Stomach (tissue), 9 donors: ENCODE results near the gene TBC1D4. TPM values are rescaled to one million over a fixed set of nuclear protein-coding genes. Genes with fewer than 3 reads are reported as not detected.
"Not testable (repeated sequence)": the region's sequence is repeated elsewhere in the genome, so short reads cannot be mapped to it uniquely, and the experiment has no call there.

ENCODE experiments used
- DNase-seq, 2 donors: peaks; one replicate each; pipeline versions ENCODE4 v3.0.0 to v3.0.0-alpha.2; 2013 to 2019
- H3K27ac ChIP-seq, 5 donors: fragments of 200-600 bp in 4 of 5; sonication (generic) in 4 of 5; one replicate each; pipeline ENCODE4 v1.5.1; 2013 to 2019; ENCODE audit warnings: mild to moderate bottlenecking in 1 of 5, moderate library complexity in 1 of 5
- H3K27me3 ChIP-seq, 3 donors: fragments of 200-600 bp; sonication (generic); one replicate each; pipeline ENCODE4 v1.5.1; 2017 to 2019; ENCODE audit warnings: mixed run types in 1 of 3
- H3K36me3 ChIP-seq, 4 donors: fragments of 200-600 bp; sonication (generic); 1 replicate in 3 of 4; 2 replicates in 1 of 4; pipeline ENCODE4 v1.5.1; 2016 to 2019
- H3K4me1 ChIP-seq, 4 donors: fragments of 200-600 bp; sonication (generic); one replicate each; pipeline ENCODE4 v1.5.1; 2016 to 2019
- H3K4me3 ChIP-seq, 4 donors: fragments of 200-600 bp; sonication (generic) in 3 of 4; one replicate each; pipeline ENCODE4 v1.5.1; 2016 to 2019; ENCODE audit warnings: mild to moderate bottlenecking in 1 of 4
- H3K9me3 ChIP-seq, 4 donors: fragments of 200-600 bp; sonication (generic); one replicate each; pipeline ENCODE4 v1.5.1; 2016 to 2019
- EP300 ChIP-seq: sonication (generic); formaldehyde crosslinking; IDR thresholded peaks from one replicate; pipeline ENCODE4 v1.6.1; 2017; ENCODE audit warnings: antibody characterized with exemption
- POLR2A ChIP-seq, 4 donors: fragments of 450-650 bp; IDR thresholded peaks; one replicate each; pipeline ENCODE4 v1.6.1; 2016; ENCODE audit warnings: antibody characterized with exemption in 4 of 4, control low read depth in 2 of 4, mild to moderate bottlenecking in 1 of 4, moderate library complexity in 1 of 4
- POLR2AphosphoS5 ChIP-seq, 3 donors: sonication (generic); formaldehyde crosslinking; IDR thresholded peaks; one replicate each; pipeline ENCODE4 v1.6.1; 2016; ENCODE audit warnings: antibody characterized with exemption in 3 of 3
- WGBS, 5 donors: extraction: QIAGEN DNeasy Blood & Tissue Kit in 3 of 5; methylation state at CpG; one replicate each; pipeline versions ENCODE4 v1.1.5 to v1.1.7; 2013 to 2018; 5-methylcytosine and 5-hydroxymethylcytosine counted together
- intact Hi-C: fragments of 100-400 bp; cut with DNase I; formaldehyde crosslinking; loops from one replicate; pipeline ENCODE4 v1.15.1; 2023; ENCODE audit warnings: low total_unique reads
- polyA plus RNA-seq, 3 donors: library from polyadenylated mRNA; stranded (reverse); fragments of 200-250 nt; gene quantifications; one replicate each; pipeline ENCODE4 v1.2.3, GENCODE V29; 2013
- total RNA-seq, 5 donors: library from RNA; depleted of rRNA; stranded (reverse); fragments of >200 nt; gene quantifications; one replicate each; pipeline versions ENCODE4 v1.1.0 to v1.2.3, GENCODE V29; 2014 to 2016
- TF ChIP-seq, protein P1 (sequence below), 7 experiments: fragments of 450-650 bp in 4 of 7; fragments of 200-600 bp in 3 of 7; sonication (generic) in 3 of 7; IDR thresholded peaks; one replicate each; pipeline ENCODE4 v1.5.1; 2016 to 2019; ENCODE audit warnings: antibody characterized with exemption in 7 of 7, control low read depth in 2 of 7, mild to moderate bottlenecking in 1 of 7
- donor health status: healthy with polysubstance abuse.
- donor health status: Bipolar disorder and iron deficiency.
- donor health status: healthy.

Gene TBC1D4
- total and polyA plus RNA-seq, 8 donors: 4.9 to 47.8 (median 27.3) TPM

DNA sequence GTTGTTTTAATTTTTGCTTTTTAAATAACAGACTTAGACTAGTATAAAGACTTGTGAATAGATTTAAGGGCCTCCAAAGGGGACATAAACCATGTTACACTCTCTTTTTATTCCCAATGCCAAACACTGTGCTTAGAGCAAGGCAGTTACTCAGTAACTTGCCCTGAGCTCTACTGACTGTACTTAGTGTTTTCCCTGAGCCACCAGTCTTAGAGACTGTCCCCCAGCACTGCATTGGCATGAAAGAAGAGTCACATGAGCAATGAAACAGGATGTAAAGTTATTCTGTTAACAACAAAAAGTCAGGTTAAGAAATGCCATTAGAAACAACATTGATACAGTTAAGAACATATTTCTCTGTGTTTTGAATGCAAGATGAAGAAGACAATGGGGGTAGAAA is 187.9 kb downstream of the TBC1D4 start:
- Histone ChIP-seq H3K27me3 (no peaks in the 10 kb centered on the region), H3K4me3 (no peak overlapping the region), H3K9me3 (no peaks in the 10 kb centered on the region), H3K4me1 (no peaks in the 10 kb centered on the region), H3K27ac (no peak overlapping the region), H3K36me3 (peaks cover 0 to 26% (median 20%) of the 10 kb centered on the region in 4 donors)
- intact Hi-C loops: no loop called here
- TF ChIP-seq POLR2AphosphoS5 (IDR thresholded peaks at IDR 0.05) (no peak), POLR2A (IDR thresholded peaks at IDR 0.05) (no peak), EP300 (no peak)
- TF ChIP-seq, protein P1, sequence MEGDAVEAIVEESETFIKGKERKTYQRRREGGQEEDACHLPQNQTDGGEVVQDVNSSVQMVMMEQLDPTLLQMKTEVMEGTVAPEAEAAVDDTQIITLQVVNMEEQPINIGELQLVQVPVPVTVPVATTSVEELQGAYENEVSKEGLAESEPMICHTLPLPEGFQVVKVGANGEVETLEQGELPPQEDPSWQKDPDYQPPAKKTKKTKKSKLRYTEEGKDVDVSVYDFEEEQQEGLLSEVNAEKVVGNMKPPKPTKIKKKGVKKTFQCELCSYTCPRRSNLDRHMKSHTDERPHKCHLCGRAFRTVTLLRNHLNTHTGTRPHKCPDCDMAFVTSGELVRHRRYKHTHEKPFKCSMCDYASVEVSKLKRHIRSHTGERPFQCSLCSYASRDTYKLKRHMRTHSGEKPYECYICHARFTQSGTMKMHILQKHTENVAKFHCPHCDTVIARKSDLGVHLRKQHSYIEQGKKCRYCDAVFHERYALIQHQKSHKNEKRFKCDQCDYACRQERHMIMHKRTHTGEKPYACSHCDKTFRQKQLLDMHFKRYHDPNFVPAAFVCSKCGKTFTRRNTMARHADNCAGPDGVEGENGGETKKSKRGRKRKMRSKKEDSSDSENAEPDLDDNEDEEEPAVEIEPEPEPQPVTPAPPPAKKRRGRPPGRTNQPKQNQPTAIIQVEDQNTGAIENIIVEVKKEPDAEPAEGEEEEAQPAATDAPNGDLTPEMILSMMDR (IDR thresholded peaks at IDR 0.05): no peak
- no peak for DNase-seq

DNA sequence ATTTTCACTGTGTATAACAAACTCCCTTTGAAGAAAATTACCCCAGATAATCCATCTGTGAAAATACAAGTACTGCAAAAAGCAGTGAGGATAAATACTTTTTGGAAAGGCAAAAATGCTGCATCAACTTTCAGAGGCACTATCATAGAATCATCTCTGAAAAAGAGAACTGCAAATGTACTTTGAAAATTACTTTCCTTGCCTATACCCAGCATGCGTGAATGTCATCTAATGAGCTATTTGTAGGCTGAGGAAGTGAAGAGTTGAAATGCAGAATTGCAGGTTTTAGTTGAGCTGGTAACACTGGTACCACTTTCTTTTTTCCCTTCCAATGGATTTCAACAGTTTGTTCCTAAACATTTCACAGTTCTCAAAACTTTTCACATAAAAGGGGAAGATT is 196.7 kb downstream of the TBC1D4 start:
- no peak overlapping the region for H3K27ac ChIP-seq
- H3K4me3 ChIP-seq: no peak overlapping the region
- TF ChIP-seq EP300 (no peak), POLR2AphosphoS5 (IDR thresholded peaks at IDR 0.05) (no peak), POLR2A (IDR thresholded peaks at IDR 0.05) (no peak)
- TF ChIP-seq, protein P1 (IDR thresholded peaks at IDR 0.05): no peak
- H3K36me3 ChIP-seq: peaks cover 0 to 51% (median 32%) of the 10 kb centered on the region in 4 donors
- peaks cover 0 to 9% (median 5%) of the 10 kb centered on the region in 4 donors for H3K9me3 ChIP-seq
- H3K4me1 ChIP-seq: no peaks in the 10 kb centered on the region
- intact Hi-C loops: no loop called here
- WGBS, 5 donors: 88 to 95% (median 91%) methylated on average over 1 of the region's 1 CpG
- no peak for DNase-seq
- no peaks in the 10 kb centered on the region for H3K27me3 ChIP-seq

DNA sequence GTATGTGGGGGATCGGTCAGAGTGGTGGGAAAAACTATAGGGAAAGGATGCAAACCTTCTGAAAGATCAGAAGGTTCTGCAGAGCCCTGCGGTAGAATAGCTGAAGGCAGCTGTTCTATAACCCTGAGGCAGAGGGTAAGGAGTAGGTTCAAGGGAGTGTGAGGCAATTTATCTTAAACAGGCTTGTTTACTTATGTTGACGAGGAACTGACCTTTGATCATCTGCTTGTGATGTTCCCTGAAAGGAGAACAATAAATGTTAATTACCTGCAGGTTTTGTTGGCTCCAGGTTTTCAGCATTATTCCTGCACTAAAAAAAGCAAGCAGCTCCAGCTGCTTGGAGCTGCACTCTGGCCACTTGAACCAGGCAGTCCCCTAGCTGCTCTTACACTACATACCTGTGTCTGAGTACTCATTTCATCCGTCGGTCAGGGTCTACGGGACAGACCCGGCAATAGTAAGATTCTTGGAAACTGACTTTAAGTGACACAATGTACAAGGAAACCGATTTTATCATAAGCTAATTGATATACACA is 202.1 kb downstream of the TBC1D4 start:
- intact Hi-C loops: no loop called here
- no peak for DNase-seq
- Histone ChIP-seq H3K9me3 (peaks cover 0 to 17% (median 11%) of the 10 kb centered on the region in 4 donors), H3K27me3 (no peaks in the 10 kb centered on the region), H3K4me1 (no peaks in the 10 kb centered on the region), H3K27ac (no peak overlapping the region), H3K4me3 (no peak overlapping the region), H3K36me3 (peaks cover 0 to 10% (median 4%) of the 10 kb centered on the region in 4 donors)
- 84 to 91% (median 87%) methylated on average over 8 of the region's 8 CpGs for WGBS, 5 donors
- TF ChIP-seq, protein P1 (IDR thresholded peaks at IDR 0.05): no peak
- TF ChIP-seq EP300: no peak
- no peak for TF ChIP-seq POLR2AphosphoS5 (IDR thresholded peaks at IDR 0.05)
- no peak for TF ChIP-seq POLR2A (IDR thresholded peaks at IDR 0.05)

DNA sequence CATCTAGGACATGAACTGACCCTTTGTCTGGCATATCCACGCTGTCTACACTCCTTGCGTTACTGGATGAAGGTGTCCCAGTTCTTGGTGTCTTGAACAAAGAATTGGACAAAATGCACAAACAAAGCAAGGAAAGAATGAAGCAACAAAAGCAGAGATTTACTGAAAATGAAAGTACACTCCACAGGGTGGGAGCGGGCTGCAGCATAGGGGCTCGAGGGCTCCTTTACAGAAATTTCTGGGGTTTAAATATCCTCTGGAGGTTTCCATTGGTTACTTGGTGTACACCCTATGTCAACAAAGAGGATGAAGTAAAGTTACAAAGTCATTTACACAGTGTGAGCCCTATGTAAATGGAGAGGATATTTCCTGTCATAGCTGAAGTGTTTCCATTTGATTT is 208.3 kb downstream of the TBC1D4 start:
- H3K4me3 ChIP-seq, DNase-seq, H3K27me3 ChIP-seq, intact Hi-C loops, H3K36me3 ChIP-seq, H3K4me1 ChIP-seq, H3K27ac ChIP-seq: not testable (repeated sequence)
- H3K9me3 ChIP-seq: peaks cover 0 to 17% (median 4%) of the 10 kb centered on the region in 4 donors
- 86 to 97% (median 93%) methylated on average over 4 of the region's 4 CpGs for WGBS, 5 donors

DNA sequence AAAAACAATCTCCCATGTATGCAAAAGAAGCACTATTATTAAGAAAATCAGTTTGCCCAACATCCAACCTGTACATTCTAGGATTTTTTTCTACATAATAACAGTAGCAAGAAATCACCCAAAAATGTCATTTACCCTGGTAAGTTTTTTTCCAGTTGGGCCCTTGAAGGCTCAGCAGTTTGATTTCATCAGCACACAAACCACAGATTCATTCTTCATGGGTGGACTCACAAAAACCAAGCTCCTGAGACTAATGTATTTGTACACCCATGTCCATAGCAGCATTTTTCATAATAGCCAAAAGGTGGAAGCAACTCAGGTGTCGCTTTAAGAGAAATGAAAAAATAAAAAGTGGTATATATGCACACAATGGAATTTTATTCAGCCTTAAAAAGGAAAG is 210.1 kb downstream of the TBC1D4 start:
- no peaks in the 10 kb centered on the region for H3K36me3 ChIP-seq
- H3K27me3 ChIP-seq: no peaks in the 10 kb centered on the region
- H3K9me3 ChIP-seq: peaks cover 0 to 17% (median 4%) of the 10 kb centered on the region in 4 donors
- intact Hi-C loops: no loop called here
- 81 to 97% (median 90%) methylated on average over 1 of the region's 1 CpG for WGBS, 5 donors
- no peaks in the 10 kb centered on the region for H3K4me1 ChIP-seq
- DNase-seq: no peak
- H3K4me3 ChIP-seq: no peak overlapping the region
- TF ChIP-seq POLR2A (IDR thresholded peaks at IDR 0.05) (no peak), EP300 (no peak), POLR2AphosphoS5 (IDR thresholded peaks at IDR 0.05) (no peak)
- TF ChIP-seq, protein P1 (IDR thresholded peaks at IDR 0.05): no peak
- no peak overlapping the region for H3K27ac ChIP-seq

DNA sequence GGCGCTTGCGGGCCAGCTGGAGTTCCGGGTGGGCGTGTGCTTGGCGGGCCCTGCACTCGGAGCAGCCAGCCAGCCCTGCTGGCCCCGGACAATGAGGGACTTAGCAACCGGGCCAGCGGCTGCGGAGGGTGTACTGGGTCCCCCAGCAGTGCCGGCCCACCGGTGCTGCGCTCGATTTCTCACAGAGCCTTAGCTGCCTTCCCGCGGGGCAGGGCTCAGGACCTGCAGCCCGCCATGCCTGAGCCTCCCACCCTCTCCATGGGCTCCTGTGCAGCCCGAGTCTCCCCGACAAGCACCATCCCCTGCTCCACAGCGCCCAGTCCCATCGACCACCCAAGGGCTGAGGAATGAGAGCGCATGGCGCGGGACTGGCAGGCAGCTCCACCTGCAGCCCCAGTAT is 213.5 kb downstream of the TBC1D4 start:
- intact Hi-C loops, H3K27ac ChIP-seq, H3K4me1 ChIP-seq, H3K9me3 ChIP-seq, H3K36me3 ChIP-seq, H3K27me3 ChIP-seq, DNase-seq, H3K4me3 ChIP-seq: not testable (repeated sequence)
- WGBS, 5 donors: 92 to 99% (median 97%) methylated on average over 7 to 24 of the region's 24 CpGs
